ENCODE results near the gene RYK. TPM values are rescaled to one million over a fixed set of nuclear protein-coding genes. Genes with fewer than 3 reads are reported as not detected.
A peak's percentile ranks its signal among the peaks of the same experiment; 100 is the strongest.

The RYK gene
- total RNA-seq, 1 experiment from 2014 or later: 93.7 TPM

GRCh38 chr3:134252766-134253165, 2.1 kb upstream of the RYK start:
- Histone ChIP-seq H3K4me1 (replicated peaks; ENCODE audit: insufficient read depth) (peaks cover 24% of the 10 kb centered on the region), H3K4me2 (no peak overlapping the region), H3F3A (ENCODE audit: insufficient read depth, low read depth) (peaks cover 18% of the 10 kb centered on the region), H3K9me3 (ENCODE audit: insufficient read depth, low read depth) (no peaks in the 10 kb centered on the region), H3K79me2 (ENCODE audit: low read depth) (peaks cover 30% of the 10 kb centered on the region), H4K20me1 (ENCODE audit: insufficient read depth) (peaks cover 22% of the 10 kb centered on the region), H3K36me3 (ENCODE audit: low read depth) (no peaks in the 10 kb centered on the region), H3K27ac (no peak overlapping the region), H3K4me3 (no peak overlapping the region), H3K9me2 (ENCODE audit: insufficient read depth) (no peaks in the 10 kb centered on the region), H2AFZ (no peak overlapping the region), H3K27me3 (ENCODE audit: insufficient read depth, low read depth) (no peaks in the 10 kb centered on the region)
- POLR2A ChIA-PET (ENCODE audit: unreplicated experiment): no interaction called here
- intact Hi-C loops (cut with micrococcal nuclease; ENCODE audit: unreplicated experiment): no loop called here
- CTCF ChIA-PET: interaction anchor here (0.5 to 0.7 kb wide), 2 partner anchors 17 to 40 kb away, joined by 3 read pairs; no protein-coding TSS in a partner anchor
- no peak for DNase-seq
- BruUV-seq (replicated peaks): no TSS peak
- TF ChIP-seq EZH2 (IDR thresholded peaks at IDR 0.05; ENCODE audit: low read depth): no peak
- no peak for TF ChIP-seq CTCF (conservative IDR thresholded peaks at IDR 0.05)

- Histone ChIP-seq H3K9me3 (ENCODE audit: insufficient read depth, low read depth) (no peaks in the 10 kb centered on the region), H3K4me3 (peak overlapping the region; percentile 64; the same call in 1 of the 2 replicates), H3K36me3 (ENCODE audit: low read depth) (no peaks in the 10 kb centered on the region), H3K79me2 (ENCODE audit: low read depth) (peaks cover 39% of the 10 kb centered on the region), H3K4me2 (peak overlapping the region; percentile 76), H3F3A (ENCODE audit: insufficient read depth, low read depth) (peaks cover 20% of the 10 kb centered on the region), H3K9me2 (ENCODE audit: insufficient read depth) (no peaks in the 10 kb centered on the region), H3K27me3 (ENCODE audit: insufficient read depth, low read depth) (no peaks in the 10 kb centered on the region), H2AFZ (no peak overlapping the region), H4K20me1 (ENCODE audit: insufficient read depth) (peaks cover 26% of the 10 kb centered on the region), H3K4me1 (replicated peaks; ENCODE audit: insufficient read depth) (peaks cover 33% of the 10 kb centered on the region), H3K27ac (no peak overlapping the region)
- intact Hi-C loops (cut with micrococcal nuclease; ENCODE audit: unreplicated experiment): loop anchor here (1.0 to 2.0 kb wide), 2 partner anchors 9 to 39 kb away; no protein-coding TSS in a partner anchor
- ChIA-PET POLR2A (ENCODE audit: unreplicated experiment) (interaction anchor here (0.7 kb wide), 1 partner anchor 40 kb away, joined by 4 read pairs; no protein-coding TSS in a partner anchor), CTCF (interaction anchor here (0.7 kb wide), 1 partner anchor 39 kb away, joined by 3 read pairs; no protein-coding TSS in a partner anchor)
- BruUV-seq (replicated peaks): TSS peak; percentile 64
- DNase-seq: no peak
- TF ChIP-seq CTCF (conservative IDR thresholded peaks at IDR 0.05) (no peak), EZH2 (IDR thresholded peaks at IDR 0.05; ENCODE audit: low read depth) (no peak)
Measured at GRCh38 chr3:134251731-134252391, 1.2 kb upstream of the RYK start.

GRCh38 chr3:134249935-134250716, 533 bp downstream of the RYK start:
- Histone ChIP-seq H3K4me1 (replicated peaks; ENCODE audit: insufficient read depth) (peaks cover 46% of the 10 kb centered on the region), H3K36me3 (ENCODE audit: low read depth) (no peaks in the 10 kb centered on the region), H3K27me3 (ENCODE audit: insufficient read depth, low read depth) (no peaks in the 10 kb centered on the region), H3K9me2 (ENCODE audit: insufficient read depth) (no peaks in the 10 kb centered on the region), H3K4me2 (peak overlapping the region; percentile 93), H3K9me3 (ENCODE audit: insufficient read depth, low read depth) (no peaks in the 10 kb centered on the region), H3K27ac (peak overlapping the region; percentile 62), H3F3A (ENCODE audit: insufficient read depth, low read depth) (peaks cover 20% of the 10 kb centered on the region), H4K20me1 (ENCODE audit: insufficient read depth) (peaks cover 31% of the 10 kb centered on the region), H3K4me3 (peak overlapping the region; percentile 91), H3K79me2 (ENCODE audit: low read depth) (peaks cover 56% of the 10 kb centered on the region), H2AFZ (peak overlapping the region; percentile 78; the same call in 1 of the 2 replicates)
- CTCF ChIA-PET: no interaction called here
- DNase-seq: peak in 1 of 2 experiments; percentile 77
- BruUV-seq (replicated peaks): no TSS peak
- POLR2A ChIA-PET (ENCODE audit: unreplicated experiment): interaction anchor here (0.6 kb wide), 3 partner anchors 21 to 68 kb away, joined by 3 to 6 read pairs (median 4); no protein-coding TSS in a partner anchor
- intact Hi-C loops (cut with micrococcal nuclease; ENCODE audit: unreplicated experiment): loop anchor here (2.0 kb wide), 1 partner anchor 37 kb away; no protein-coding TSS in a partner anchor
- TF ChIP-seq CTCF (conservative IDR thresholded peaks at IDR 0.05) (no peak), EZH2 (IDR thresholded peaks at IDR 0.05; ENCODE audit: low read depth) (no peak)
